GM12878 (cell line): ENCODE data around the gene ICE2. TPM values are rescaled to one million over a fixed set of nuclear protein-coding genes. Genes with fewer than 3 reads are reported as not detected.

ENCODE experiments used
- ATAC-seq: fragments of 200-7000 bp; cut with Tn5 transposase; 3 replicates; pipeline ENCODE4 v1.9.1; 2020; ENCODE audit warnings: mild to moderate bottlenecking, moderate library complexity
- BruUV-seq: library from RNA; stranded (reverse); fragments of 400-500 nt; replicated peaks from 2 replicates; lab custom pipeline; 2021; lab: Mats Ljungman, UMichigan
- CTCF ChIA-PET: fragments of 300-600 bp; sonication (Branson Sonifier 250); formaldehyde crosslinking; extraction: SDS; loops from one replicate; lab custom pipeline; 2021; ENCODE audit warnings: inconsistent platforms; lab: Yijun Ruan, JAX
- POLR2A ChIA-PET: fragments of 350-600 bp; formaldehyde crosslinking; extraction: SDS; loops from one replicate; lab custom pipeline; 2021; ENCODE audit warnings: inconsistent platforms; lab: Charles Lee
- RAD21 ChIA-PET: fragments of 300-600 bp; sonication (Branson Sonifier 250); formaldehyde crosslinking; loops from one replicate; lab custom pipeline; 2023; ENCODE audit warnings: antibody characterized with exemption; ENCODE audit not compliant: unreplicated experiment; lab: Charles Lee
- SMC1A ChIA-PET: fragments of 300-600 bp; sonication (Branson Sonifier 250); formaldehyde crosslinking; loops from one replicate; lab custom pipeline; 2023; ENCODE audit not compliant: unreplicated experiment, uncharacterized antibody; lab: Charles Lee
- DNase-seq: peaks from one replicate; pipeline ENCODE4 v3.0.0-alpha.2; 2011; ENCODE audit warnings: low read depth, low spot score
- FAIRE-seq: peaks from 3 replicates; lab custom pipeline; 2011; peaks lifted over from hg19 to GRCh38; lab: Jason Lieb, UNC
- H2AFZ ChIP-seq: 2 replicates; pipeline ENCODE4 v1.6.0; 2011; ENCODE audit warnings: low read depth, low read length, control low read depth; ENCODE audit not compliant: control insufficient read depth
- H3K27ac ChIP-seq: 2 replicates; pipeline ENCODE4 v1.5.1; 2011; ENCODE audit warnings: control low read depth; ENCODE audit not compliant: control insufficient read depth, insufficient read depth
- H3K27me3 ChIP-seq, 2 experiments: replicated peaks in 1 of 2; 2 replicates each; pipeline versions ENCODE4 v1.6.0 to v1.6.1; 2011; ENCODE audit warnings: low read length in 1 of 2; ENCODE audit not compliant: control insufficient read depth in 2 of 2, insufficient read depth in 2 of 2
- H3K36me3 ChIP-seq, 2 experiments: 2 replicates each; pipeline ENCODE4 v1.5.1; 2011; ENCODE audit warnings: low read length in 1 of 2; ENCODE audit not compliant: control insufficient read depth in 2 of 2, insufficient read depth in 2 of 2
- H3K4me1 ChIP-seq: 2 replicates; pipeline ENCODE4 v1.6.1; 2011; ENCODE audit warnings: mild to moderate bottlenecking, low read length, moderate library complexity, mixed read lengths; ENCODE audit not compliant: control insufficient read depth, insufficient read depth
- H3K4me2 ChIP-seq: 2 replicates; pipeline ENCODE4 v1.6.0; 2011; ENCODE audit warnings: control low read depth; ENCODE audit not compliant: control insufficient read depth, insufficient read depth
- H3K4me3 ChIP-seq: fragments of 200-600 bp; sonication (generic); 2 replicates; pipeline ENCODE4 v1.5.1; 2016
- H3K79me2 ChIP-seq: 2 replicates; pipeline ENCODE4 v1.6.0; 2011; ENCODE audit warnings: low read length; ENCODE audit not compliant: control insufficient read depth, insufficient read depth
- H3K9ac ChIP-seq: 2 replicates; pipeline ENCODE4 v1.8.0; 2011; ENCODE audit warnings: low read length, control low read depth, mixed read lengths; ENCODE audit not compliant: control insufficient read depth, insufficient read depth
- H3K9me3 ChIP-seq: replicated peaks from 3 replicates; pipeline ENCODE4 v1.5.1; 2011; ENCODE audit warnings: mild to moderate bottlenecking, low read length; ENCODE audit not compliant: control insufficient read depth, insufficient read depth
- H4K20me1 ChIP-seq: 2 replicates; pipeline ENCODE4 v1.6.0; 2011; ENCODE audit not compliant: control insufficient read depth, insufficient read depth
- BHLHE40 ChIP-seq, 2 experiments: fragments of 450-650 bp in 1 of 2; IDR thresholded peaks; 2 replicates each; pipeline ENCODE4 v1.6.1; 2011 to 2017; ENCODE audit warnings: low read depth in 2 of 2, borderline replicate concordance in 1 of 2, improper control_type of control experiment in 1 of 2, low read length in 1 of 2, mild to moderate bottlenecking in 1 of 2
- BRCA1 ChIP-seq: IDR thresholded peaks from 2 replicates; pipeline ENCODE4 v1.6.1; 2011; ENCODE audit warnings: low read depth, low read length, improper control_type of control experiment
- DPF2 ChIP-seq: fragments of 450-650 bp; IDR thresholded peaks from 2 replicates; pipeline ENCODE4 v1.6.1; 2017; ENCODE audit warnings: mild to moderate bottlenecking
- HDAC2 ChIP-seq: fragments of 200-600 bp; sonication (generic); IDR thresholded peaks from 2 replicates; pipeline ENCODE4 v1.6.1; 2017
- MEF2B ChIP-seq: fragments of 450-650 bp; IDR thresholded peaks from 2 replicates; pipeline ENCODE4 v1.6.1; 2018; ENCODE audit warnings: mild to moderate bottlenecking, moderate library complexity; ENCODE audit not compliant: partially characterized antibody, poor library complexity, severe bottlenecking
- NR2C1 ChIP-seq: fragments of 450-650 bp; IDR thresholded peaks from 2 replicates; pipeline ENCODE4 v1.6.1; 2017; ENCODE audit warnings: antibody characterized with exemption, mild to moderate bottlenecking, moderate library complexity
- NR2F1 ChIP-seq: fragments of 450-650 bp; conservative IDR thresholded peaks from 2 replicates; pipeline ENCODE4 v1.6.1; 2017; ENCODE audit warnings: mild to moderate bottlenecking
- POLR2AphosphoS2 ChIP-seq: IDR thresholded peaks from 2 replicates; pipeline ENCODE4 v1.6.1; 2011; ENCODE audit warnings: low read depth, mild to moderate bottlenecking, low read length, improper control_type of control experiment, moderate library complexity
- RAD51 ChIP-seq: fragments of 450-650 bp; IDR thresholded peaks from 2 replicates; pipeline ENCODE4 v1.6.1; 2016; ENCODE audit warnings: moderate library complexity, mild to moderate bottlenecking, inconsistent platforms
- TCF3 ChIP-seq: IDR thresholded peaks from 2 replicates; pipeline ENCODE4 v1.6.1; 2012; ENCODE audit warnings: low read depth, mild to moderate bottlenecking, low read length, borderline replicate concordance; ENCODE audit not compliant: insufficient read depth
- ZBTB40 ChIP-seq: fragments of 450-650 bp; IDR thresholded peaks from 2 replicates; pipeline ENCODE4 v1.6.1; 2016; ENCODE audit warnings: mild to moderate bottlenecking, moderate library complexity, borderline replicate concordance
- WGBS: methylation state at CpG from one replicate; pipeline ENCODE4 v1.1.6; 2016; ENCODE audit warnings: low lambda C conversion rate; ENCODE audit not compliant: insufficient replicate concordance, insufficient coverage; ENCODE audit errors: missing lambda C conversion rate; 5-methylcytosine and 5-hydroxymethylcytosine counted together
- in situ Hi-C: fragments of 300-500 bp; cut with MboI; formaldehyde crosslinking; loops from 9 replicates; pipeline ENCODE4 v1.14.3; 2018; ENCODE audit warnings: mixed read lengths
- intact Hi-C: fragments of 100-400 bp; cut with micrococcal nuclease; formaldehyde crosslinking; loops from one replicate; pipeline ENCODE4 v1.14.2; 2022; ENCODE audit not compliant: unreplicated experiment
- polyA plus RNA-seq, 11 experiments: library from polyadenylated mRNA; depleted of rRNA in 4 of 11; unstranded in 6 of 11; stranded (reverse) in 5 of 11; fragments of >200 nt; fragmentation: Nextera tagmentation in 4 of 11; fragmentation: Illumina TruSeq in 1 of 11; extraction: Ambion mirVana in 4 of 11; extraction: Trizol in 1 of 11; gene quantifications; 1 replicate in 1 of 11; 2 replicates in 10 of 11; pipeline versions ENCODE4 v1.2.1 to v1.2.3, GENCODE V29; 2011 to 2016; ENCODE audit warnings: inconsistent platforms in 2 of 11, missing spikeins in 2 of 11, low read depth in 1 of 11
- total RNA-seq, 4 experiments: library from RNA; depleted of rRNA in 3 of 4; stranded (reverse); fragments of >200 nt in 3 of 4; fragmentation: Illumina TruSeq in 1 of 4; extraction: Trizol in 1 of 4; gene quantifications; 2 replicates each; pipeline versions ENCODE4 v1.2.1 to v1.2.3, GENCODE V29; 2013 to 2021

Gene ICE2
- total and polyA plus RNA-seq, 10 of the 15 experiments (the other 5 are each of a cell fraction or from before 2014, with no cell fraction given), result 14.2 to 62.0 (median 44.9) TPM

- TF ChIP-seq BHLHE40 (IDR thresholded peaks at IDR 0.05; ENCODE audit: borderline replicate concordance in 1 of 2, low read depth in 2 of 2, low read length in 1 of 2), result no peak
- TF ChIP-seq TCF3, result no peak
- TF ChIP-seq NR2F1, result no peak
- no peak for TF ChIP-seq HDAC2
- no peak for TF ChIP-seq BRCA1
- no peak for TF ChIP-seq MEF2B
- TF ChIP-seq POLR2AphosphoS2, result no peak
Measured at GRCh38 chr15:60424006-60424405, 54.9 kb downstream of the ICE2 start (continued).

GRCh38 chr15:60423537-60423936 is 55.4 kb downstream of the ICE2 start:
- no peaks in the 10 kb centered on the region for H3K4me1 ChIP-seq
- ChIA-PET CTCF (interaction anchor here (1.0 to 1.4 kb wide), 2 partner anchors 9 to 61 kb away, joined by 3 to 4 read pairs; no protein-coding TSS in a partner anchor), POLR2A (no interaction called here), SMC1A (interaction anchor here (1.0 to 1.2 kb wide), 2 partner anchors 14 to 25 kb away, joined by 3 read pairs; no protein-coding TSS in a partner anchor), RAD21 (no interaction called here)
- no peaks in the 10 kb centered on the region for H3K79me2 ChIP-seq
- WGBS, result 97% methylated on average over 2 of the region's 2 CpGs
- intact Hi-C loops (no loop called here), in situ Hi-C loops (no loop called here)
- no TSS peak for BruUV-seq
- DNase-seq, result no peak
- no peaks in the 10 kb centered on the region for H3K9me3 ChIP-seq
- no peaks in the 10 kb centered on the region for H4K20me1 ChIP-seq
- H3K4me2 ChIP-seq, result no peak overlapping the region
- H3K4me3 ChIP-seq, result no peak overlapping the region
- no peak overlapping the region for H3K9ac ChIP-seq
- no peaks in the 10 kb centered on the region for H3K27me3 ChIP-seq
- TF ChIP-seq ZBTB40 (no peak), RAD51 (no peak), NR2C1 (no peak), DPF2 (no peak)
- no peak for FAIRE-seq
- no peak for ATAC-seq
- no peak overlapping the region for H2AFZ ChIP-seq
- H3K27ac ChIP-seq, result no peak overlapping the region
- H3K36me3 ChIP-seq, result no peaks in the 10 kb centered on the region; a peak in 2 of 4 replicates
